ENCODE measurements around the gene ST3GAL2. TPM values are rescaled to one million over a fixed set of nuclear protein-coding genes. Genes with fewer than 3 reads are reported as not detected.

ST3GAL2 gene
- total and polyA plus RNA-seq, 10 of the 15 experiments (the other 5 are each of a cell fraction or from before 2014, with no cell fraction given), result 0.95 to 61.7 (median 25.9) TPM

GRCh38 chr16:70468776-70469525 is 30.1 kb upstream of the ST3GAL2 start (continued):
- TF ChIP-seq MAX (IDR thresholded peaks at IDR 0.05; ENCODE audit: low read depth, low read length), result no peak
- TF ChIP-seq, protein P1, sequence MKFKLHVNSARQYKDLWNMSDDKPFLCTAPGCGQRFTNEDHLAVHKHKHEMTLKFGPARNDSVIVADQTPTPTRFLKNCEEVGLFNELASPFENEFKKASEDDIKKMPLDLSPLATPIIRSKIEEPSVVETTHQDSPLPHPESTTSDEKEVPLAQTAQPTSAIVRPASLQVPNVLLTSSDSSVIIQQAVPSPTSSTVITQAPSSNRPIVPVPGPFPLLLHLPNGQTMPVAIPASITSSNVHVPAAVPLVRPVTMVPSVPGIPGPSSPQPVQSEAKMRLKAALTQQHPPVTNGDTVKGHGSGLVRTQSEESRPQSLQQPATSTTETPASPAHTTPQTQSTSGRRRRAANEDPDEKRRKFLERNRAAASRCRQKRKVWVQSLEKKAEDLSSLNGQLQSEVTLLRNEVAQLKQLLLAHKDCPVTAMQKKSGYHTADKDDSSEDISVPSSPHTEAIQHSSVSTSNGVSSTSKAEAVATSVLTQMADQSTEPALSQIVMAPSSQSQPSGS (IDR thresholded peaks at IDR 0.05; ENCODE audit: low read length), result no peak
- TF ChIP-seq ESRRA (IDR thresholded peaks at IDR 0.05; ENCODE audit: low read length), result no peak
- TF ChIP-seq NR2F1 (conservative IDR thresholded peaks at IDR 0.05), result no peak
- TF ChIP-seq NFXL1 (IDR thresholded peaks at IDR 0.05; ENCODE audit: borderline replicate concordance), result no peak
- no peak for TF ChIP-seq GABPA (IDR thresholded peaks at IDR 0.05; ENCODE audit: low read depth)

DNA sequence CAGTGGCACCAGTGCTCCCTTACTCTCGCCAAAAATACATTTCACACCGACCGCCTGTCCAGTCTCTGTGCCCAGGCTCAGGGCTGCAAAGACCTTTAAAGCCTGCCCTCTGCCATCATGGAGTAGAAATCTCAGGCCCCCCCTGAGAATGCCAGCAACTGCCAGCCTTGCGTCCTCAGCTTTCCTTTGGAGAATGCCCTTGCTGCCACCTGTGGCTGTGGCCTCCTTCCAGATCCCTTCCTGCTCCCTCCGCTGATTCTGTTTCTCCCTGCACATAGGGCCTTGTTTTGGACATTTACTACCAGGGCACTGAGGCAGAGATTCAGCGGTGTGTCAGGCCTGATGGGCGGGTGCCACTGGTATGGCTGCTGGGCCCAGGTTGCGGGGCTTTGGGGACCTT is 28.7 kb upstream of the ST3GAL2 start:
- Histone ChIP-seq H3K9ac (ENCODE audit: control insufficient read depth, insufficient read depth, low read length) (no peak overlapping the region), H3K4me1 (ENCODE audit: control insufficient read depth, insufficient read depth, low read length) (no peaks in the 10 kb centered on the region), H3K27ac (ENCODE audit: control insufficient read depth, insufficient read depth) (no peak overlapping the region), H3K4me2 (ENCODE audit: control insufficient read depth, insufficient read depth) (no peak overlapping the region), H3K36me3 (ENCODE audit: control insufficient read depth in 2 of 2, insufficient read depth in 2 of 2, low read length in 1 of 2) (no peaks in the 10 kb centered on the region; a peak in 1 of 4 replicates), H3K79me2 (ENCODE audit: control insufficient read depth, insufficient read depth, low read length) (no peaks in the 10 kb centered on the region), H2AFZ (ENCODE audit: control insufficient read depth, low read depth, low read length) (no peak overlapping the region), H3K4me3 (no peak overlapping the region), H3K27me3 (replicated peaks in 1 of 2; ENCODE audit: control insufficient read depth in 2 of 2, insufficient read depth in 2 of 2, low read length in 1 of 2) (no peaks in the 10 kb centered on the region), H3K9me3 (replicated peaks; ENCODE audit: control insufficient read depth, insufficient read depth, low read length) (no peaks in the 10 kb centered on the region), H4K20me1 (ENCODE audit: control insufficient read depth, insufficient read depth) (no peaks in the 10 kb centered on the region)
- CTCF ChIA-PET, result interaction anchor here (1.0 to 1.4 kb wide), 2 partner anchors 71 to 74 kb away, joined by 3 read pairs; no protein-coding TSS in a partner anchor
- ATAC-seq (no peak), DNase-seq (ENCODE audit: low read depth, low spot score) (no peak), FAIRE-seq (no peak)
- POLR2A ChIA-PET, result interaction anchor here (0.6 kb wide), 1 partner anchor 9 kb away, joined by 3 read pairs; no protein-coding TSS in a partner anchor
- intact Hi-C loops (cut with micrococcal nuclease; ENCODE audit: unreplicated experiment) (no loop called here), in situ Hi-C loops (cut with MboI) (loop anchor here (5.0 kb wide), 1 partner anchor 80 kb away; no protein-coding TSS in a partner anchor)
- RAD21 ChIA-PET (ENCODE audit: unreplicated experiment), result no interaction called here
- WGBS (ENCODE audit: insufficient coverage, insufficient replicate concordance, low lambda C conversion rate, missing lambda C conversion rate), result 91% methylated on average over 8 of the region's 8 CpGs
- SMC1A ChIA-PET (ENCODE audit: uncharacterized antibody, unreplicated experiment), result no interaction called here
- no TSS peak for BruUV-seq (replicated peaks)
- TF ChIP-seq E2F8 (IDR thresholded peaks at IDR 0.05; ENCODE audit: low read depth, partially characterized antibody), result no peak
- no peak for TF ChIP-seq PAX8 (IDR thresholded peaks at IDR 0.05)
- no peak for TF ChIP-seq FOXM1 (IDR thresholded peaks at IDR 0.05; ENCODE audit: low read depth, low read length)
- no peak for TF ChIP-seq IRF4 (IDR thresholded peaks at IDR 0.05; ENCODE audit: low read depth, low read length)
- TF ChIP-seq ZSCAN29 (IDR thresholded peaks at IDR 0.05), result no peak
- TF ChIP-seq SRF (IDR thresholded peaks at IDR 0.05; ENCODE audit: low read depth in 2 of 2, low read length in 2 of 2), result no peak
- no peak for TF ChIP-seq DPF2 (IDR thresholded peaks at IDR 0.05)
- TF ChIP-seq, protein P2, sequence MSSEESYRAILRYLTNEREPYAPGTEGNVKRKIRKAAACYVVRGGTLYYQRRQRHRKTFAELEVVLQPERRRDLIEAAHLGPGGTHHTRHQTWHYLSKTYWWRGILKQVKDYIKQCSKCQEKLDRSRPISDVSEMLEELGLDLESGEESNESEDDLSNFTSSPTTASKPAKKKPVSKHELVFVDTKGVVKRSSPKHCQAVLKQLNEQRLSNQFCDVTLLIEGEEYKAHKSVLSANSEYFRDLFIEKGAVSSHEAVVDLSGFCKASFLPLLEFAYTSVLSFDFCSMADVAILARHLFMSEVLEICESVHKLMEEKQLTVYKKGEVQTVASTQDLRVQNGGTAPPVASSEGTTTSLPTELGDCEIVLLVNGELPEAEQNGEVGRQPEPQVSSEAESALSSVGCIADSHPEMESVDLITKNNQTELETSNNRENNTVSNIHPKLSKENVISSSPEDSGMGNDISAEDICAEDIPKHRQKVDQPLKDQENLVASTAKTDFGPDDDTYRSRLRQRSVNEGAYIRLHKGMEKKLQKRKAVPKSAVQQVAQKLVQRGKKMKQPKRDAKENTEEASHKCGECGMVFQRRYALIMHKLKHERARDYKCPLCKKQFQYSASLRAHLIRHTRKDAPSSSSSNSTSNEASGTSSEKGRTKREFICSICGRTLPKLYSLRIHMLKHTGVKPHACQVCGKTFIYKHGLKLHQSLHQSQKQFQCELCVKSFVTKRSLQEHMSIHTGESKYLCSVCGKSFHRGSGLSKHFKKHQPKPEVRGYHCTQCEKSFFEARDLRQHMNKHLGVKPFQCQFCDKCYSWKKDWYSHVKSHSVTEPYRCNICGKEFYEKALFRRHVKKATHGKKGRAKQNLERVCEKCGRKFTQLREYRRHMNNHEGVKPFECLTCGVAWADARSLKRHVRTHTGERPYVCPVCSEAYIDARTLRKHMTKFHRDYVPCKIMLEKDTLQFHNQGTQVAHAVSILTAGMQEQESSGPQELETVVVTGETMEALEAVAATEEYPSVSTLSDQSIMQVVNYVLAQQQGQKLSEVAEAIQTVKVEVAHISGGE (CRISPR knock-in tag; IDR thresholded peaks at IDR 0.05), result no peak
- no peak for TF ChIP-seq ZNF384 (IDR thresholded peaks at IDR 0.05; ENCODE audit: borderline replicate concordance, low read depth, low read length)
- TF ChIP-seq SMARCA5 (IDR thresholded peaks at IDR 0.05), result no peak

Data from GM12878 (cell line).